CD1c-positive myeloid dendritic cell (primary cell): ENCODE measurements around the gene PPCS.
"Not testable (repeated sequence)": the region's sequence is repeated elsewhere in the genome, so short reads cannot be mapped to it uniquely, and the experiment has no call there.

Experiments
- DNase-seq: peaks from one replicate; pipeline ENCODE4 v3.0.0-alpha.2; 2016; ENCODE audit errors: extremely low spot score

The PPCS gene

GRCh38 chr1:42453386-42453785, 3.0 kb upstream of the PPCS start:
- DNase-seq: no peak

GRCh38 chr1:42454403-42454802, 1.9 kb upstream of the PPCS start:
- no peak for DNase-seq

- peak; percentile 70 for DNase-seq
Measured at GRCh38 chr1:42456754-42457089, 379 bp downstream of the PPCS start.

- no peak for DNase-seq
Measured at GRCh38 chr1:42461196-42461595, 4.9 kb downstream of the PPCS start.

- peak; percentile 99 for DNase-seq
Measured at GRCh38 chr1:42462828-42463763, 6.8 kb downstream of the PPCS start, which contains the start of gene CCDC30. Gene CCDC30, plus strand, starts transcription at chr1:42463286. Its CDS starts 17,266 bp downstream, at chr1:42480552.

GRCh38 chr1:42463921-42464320, 7.6 kb downstream of the PPCS start:
- DNase-seq: no peak

- DNase-seq: no peak
Measured at GRCh38 chr1:42466030-42466429, 9.7 kb downstream of the PPCS start.

GRCh38 chr1:42469727-42470126, 13.4 kb downstream of the PPCS start:
- DNase-seq: no peak

- DNase-seq: no peak
Measured at GRCh38 chr1:42476605-42477004, 20.3 kb downstream of the PPCS start.

- not testable (repeated sequence) for DNase-seq
Measured at GRCh38 chr1:42477354-42477753, 21.0 kb downstream of the PPCS start.

- no peak for DNase-seq
Measured at GRCh38 chr1:42477775-42478174, 21.4 kb downstream of the PPCS start.

GRCh38 chr1:42479621-42480020, 23.3 kb downstream of the PPCS start:
- DNase-seq: peak; percentile 76

- DNase-seq: no peak
Measured at GRCh38 chr1:42480921-42481320, 24.6 kb downstream of the PPCS start.

- no peak for DNase-seq
Measured at GRCh38 chr1:42482635-42483153, 26.4 kb downstream of the PPCS start.

GRCh38 chr1:42484382-42484781, 28.0 kb downstream of the PPCS start:
- DNase-seq: no peak

GRCh38 chr1:42490237-42490636, 33.9 kb downstream of the PPCS start:
- DNase-seq: no peak

- DNase-seq: not testable (repeated sequence)
Measured at GRCh38 chr1:42502031-42502430, 45.7 kb downstream of the PPCS start.

GRCh38 chr1:42504535-42505128, 48.3 kb downstream of the PPCS start:
- no peak for DNase-seq

GRCh38 chr1:42506576-42506975, 50.2 kb downstream of the PPCS start:
- no peak for DNase-seq
